ENCODE measurements around the gene SENP1. TPM values are rescaled to one million over a fixed set of nuclear protein-coding genes. Genes with fewer than 3 reads are reported as not detected.

SENP1 gene
- total RNA-seq, 2 experiments from 2014 or later, result 20.3 to 25.7 TPM

DNA sequence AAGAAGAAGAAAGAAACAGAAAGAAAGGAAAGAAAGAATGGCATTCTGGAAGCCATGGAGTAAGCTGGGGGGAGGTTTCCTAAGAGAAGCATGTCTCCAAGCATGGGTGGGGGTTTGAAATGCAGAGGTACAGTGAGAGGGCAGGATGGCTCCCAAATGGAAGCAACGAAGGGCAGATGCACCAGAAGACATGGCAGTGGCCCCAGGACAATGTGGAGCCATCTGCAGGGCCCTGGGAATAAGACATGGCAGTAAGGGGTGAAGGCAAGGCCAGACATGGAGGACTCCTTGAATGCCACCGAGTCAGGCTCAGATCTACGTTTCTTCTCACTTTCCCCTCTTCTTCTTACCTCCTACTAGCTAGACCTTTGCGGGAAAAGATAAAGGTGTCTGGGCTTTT, 96.9 kb downstream of the SENP1 start:
- Histone ChIP-seq H3K27me3 (ENCODE audit: control insufficient read depth in 1 of 2, insufficient read depth in 2 of 2, low read length in 2 of 2) (peaks cover 41% of the 10 kb centered on the region in 2 experiments), H3K36me3 (ENCODE audit: insufficient read depth, low read length) (no peaks in the 10 kb centered on the region), H3K4me3 (ENCODE audit: low read length) (no peak overlapping the region), H3K27ac (ENCODE audit: low read depth in 1 of 2, low read length in 2 of 2) (no peak overlapping the region), H3K4me1 (ENCODE audit: insufficient read depth, low read length) (peaks cover 15% of the 10 kb centered on the region), H3K9me3 (ENCODE audit: control insufficient read depth in 1 of 2, insufficient read depth in 1 of 2, low read length in 2 of 2) (peaks cover 0 to 15% of the 10 kb centered on the region in 2 experiments)
- ChIA-PET POLR2A (no interaction called here), CTCF (no interaction called here)
- intact Hi-C loops (cut with DNase I, micrococcal nuclease), result no loop called here
- Mint-ChIP-seq H3K27me3 (peaks cover 85% of the 10 kb centered on the region), H3K4me3 (no peak overlapping the region), H3K9me3 (no peaks in the 10 kb centered on the region), H3K27ac (no peak overlapping the region), H3K4me1 (ENCODE audit: low read depth) (peaks cover 1% of the 10 kb centered on the region), H3K36me3 (ENCODE audit: low read depth) (no peaks in the 10 kb centered on the region)
- ATAC-seq (ENCODE audit: poor library complexity) (no peak), DNase-seq (no peak)
- TF ChIP-seq, protein P1, sequence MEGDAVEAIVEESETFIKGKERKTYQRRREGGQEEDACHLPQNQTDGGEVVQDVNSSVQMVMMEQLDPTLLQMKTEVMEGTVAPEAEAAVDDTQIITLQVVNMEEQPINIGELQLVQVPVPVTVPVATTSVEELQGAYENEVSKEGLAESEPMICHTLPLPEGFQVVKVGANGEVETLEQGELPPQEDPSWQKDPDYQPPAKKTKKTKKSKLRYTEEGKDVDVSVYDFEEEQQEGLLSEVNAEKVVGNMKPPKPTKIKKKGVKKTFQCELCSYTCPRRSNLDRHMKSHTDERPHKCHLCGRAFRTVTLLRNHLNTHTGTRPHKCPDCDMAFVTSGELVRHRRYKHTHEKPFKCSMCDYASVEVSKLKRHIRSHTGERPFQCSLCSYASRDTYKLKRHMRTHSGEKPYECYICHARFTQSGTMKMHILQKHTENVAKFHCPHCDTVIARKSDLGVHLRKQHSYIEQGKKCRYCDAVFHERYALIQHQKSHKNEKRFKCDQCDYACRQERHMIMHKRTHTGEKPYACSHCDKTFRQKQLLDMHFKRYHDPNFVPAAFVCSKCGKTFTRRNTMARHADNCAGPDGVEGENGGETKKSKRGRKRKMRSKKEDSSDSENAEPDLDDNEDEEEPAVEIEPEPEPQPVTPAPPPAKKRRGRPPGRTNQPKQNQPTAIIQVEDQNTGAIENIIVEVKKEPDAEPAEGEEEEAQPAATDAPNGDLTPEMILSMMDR (IDR thresholded peaks at IDR 0.05), result no peak

DNA sequence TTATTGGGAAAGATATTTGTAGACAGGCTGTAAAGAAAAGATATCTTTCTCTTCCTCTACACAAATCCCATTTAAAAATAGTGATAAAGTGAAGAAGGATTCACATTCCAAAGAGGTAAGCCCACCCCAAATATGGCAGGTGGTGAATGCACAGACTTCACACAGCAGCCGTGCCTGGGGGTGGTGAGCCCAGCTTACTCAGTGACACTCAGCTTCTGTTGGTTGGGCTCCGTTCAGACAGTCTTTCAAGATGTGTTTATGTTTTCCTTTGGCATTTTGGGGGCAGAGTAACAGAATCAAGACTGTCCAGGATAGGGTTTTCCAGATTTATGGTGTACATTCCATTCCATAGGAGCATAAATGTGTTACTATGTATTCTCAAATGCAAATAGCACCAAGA, 97.5 kb downstream of the SENP1 start:
- intact Hi-C loops (cut with DNase I, micrococcal nuclease), result no loop called here
- H3K9me3 ChIP-seq (ENCODE audit: control insufficient read depth in 1 of 2, insufficient read depth in 1 of 2, low read length in 2 of 2), result peaks cover 0 to 21% of the 10 kb centered on the region in 2 experiments
- H3K27me3 Mint-ChIP-seq, result peaks cover 87% of the 10 kb centered on the region
- ChIA-PET CTCF (no interaction called here), POLR2A (no interaction called here)
- DNase-seq (no peak), ATAC-seq (ENCODE audit: poor library complexity) (no peak)
- H3K36me3 ChIP-seq (ENCODE audit: insufficient read depth, low read length), result no peaks in the 10 kb centered on the region
- no peak overlapping the region for H3K4me3 Mint-ChIP-seq
- H3K4me1 Mint-ChIP-seq (ENCODE audit: low read depth), result peaks cover 7% of the 10 kb centered on the region
- H3K27me3 ChIP-seq (ENCODE audit: control insufficient read depth in 1 of 2, insufficient read depth in 2 of 2, low read length in 2 of 2), result peaks cover 47% of the 10 kb centered on the region in 2 experiments
- TF ChIP-seq, protein P1 (IDR thresholded peaks at IDR 0.05), result no peak
- H3K9me3 Mint-ChIP-seq, result no peaks in the 10 kb centered on the region
- no peak overlapping the region for H3K4me3 ChIP-seq (ENCODE audit: low read length)
- H3K27ac Mint-ChIP-seq, result no peak overlapping the region
- no peaks in the 10 kb centered on the region for H3K36me3 Mint-ChIP-seq (ENCODE audit: low read depth)
- H3K27ac ChIP-seq (ENCODE audit: low read depth in 1 of 2, low read length in 2 of 2), result no peak overlapping the region
- H3K4me1 ChIP-seq (ENCODE audit: insufficient read depth, low read length), result peaks cover 21% of the 10 kb centered on the region

DNA sequence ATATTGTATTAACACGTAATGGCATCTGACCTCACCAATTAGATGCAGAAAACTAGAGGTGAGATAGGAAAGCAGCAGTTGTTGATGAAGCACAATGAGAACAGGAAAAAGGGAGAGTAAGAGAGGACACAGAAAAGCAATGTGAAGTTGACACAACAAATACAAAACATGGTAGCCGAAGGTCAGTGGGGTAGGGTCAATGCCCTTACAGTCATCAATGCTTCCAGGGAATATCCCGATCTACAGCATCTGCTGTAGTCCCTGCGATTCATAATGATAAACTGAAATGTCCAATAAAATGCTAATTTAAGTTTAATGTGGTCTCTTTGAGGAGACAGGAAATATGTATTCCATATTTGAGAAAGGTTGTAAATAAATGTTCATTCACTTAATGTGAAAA, 98.7 kb downstream of the SENP1 start:
- Mint-ChIP-seq H3K4me3 (no peak overlapping the region), H3K27me3 (peaks cover 91% of the 10 kb centered on the region)
- POLR2A ChIA-PET, result no interaction called here

More for the DNA sequence above, 98.7 kb downstream of the SENP1 start:
- Mint-ChIP-seq H3K27ac (no peak overlapping the region), H3K36me3 (ENCODE audit: low read depth) (no peaks in the 10 kb centered on the region), H3K9me3 (no peaks in the 10 kb centered on the region), H3K4me1 (ENCODE audit: low read depth) (peaks cover 19% of the 10 kb centered on the region)
- Histone ChIP-seq H3K27ac (ENCODE audit: low read depth in 1 of 2, low read length in 2 of 2) (no peak overlapping the region), H3K36me3 (ENCODE audit: insufficient read depth, low read length) (no peaks in the 10 kb centered on the region), H3K27me3 (ENCODE audit: control insufficient read depth in 1 of 2, insufficient read depth in 2 of 2, low read length in 2 of 2) (peaks cover 58 to 59% of the 10 kb centered on the region in 2 experiments), H3K4me1 (ENCODE audit: insufficient read depth, low read length) (peaks cover 33% of the 10 kb centered on the region), H3K9me3 (ENCODE audit: control insufficient read depth in 1 of 2, insufficient read depth in 1 of 2, low read length in 2 of 2) (peaks cover 0 to 25% of the 10 kb centered on the region in 2 experiments), H3K4me3 (ENCODE audit: low read length) (no peak overlapping the region)
- CTCF ChIA-PET, result no interaction called here
- TF ChIP-seq, protein P1 (IDR thresholded peaks at IDR 0.05), result no peak
- no peak for DNase-seq
- ATAC-seq (ENCODE audit: poor library complexity), result no peak
- intact Hi-C loops (cut with DNase I, micrococcal nuclease), result no loop called here
